Measurements from ENCODE around the gene APIP. TPM values are rescaled to one million over a fixed set of nuclear protein-coding genes. Genes with fewer than 3 reads are reported as not detected.

Gene APIP
- polyA plus RNA-seq, 1 of the 3 experiments (the other 2 are of a cell fraction) = 21.3 TPM

- Histone ChIP-seq H3K27me3 (ENCODE audit: insufficient read depth) (no peaks in the 10 kb centered on the region), H3F3A (replicated peaks; ENCODE audit: insufficient read depth) (peaks cover 4% of the 10 kb centered on the region), H3K9ac (no peak overlapping the region), H3K4me1 (ENCODE audit: control insufficient read depth in 1 of 2, insufficient read depth in 2 of 2, low read depth in 1 of 2, low read length in 1 of 2) (peaks cover 0 to 4% of the 10 kb centered on the region in 2 experiments; a peak in 1 of 4 replicates), H4K20me1 (ENCODE audit: insufficient read depth) (no peaks in the 10 kb centered on the region), H3K4me2 (no peak overlapping the region), H3K36me3 (replicated peaks in 1 of 2; ENCODE audit: control insufficient read depth in 1 of 2, insufficient read depth in 2 of 2, low read length in 1 of 2) (no peaks in the 10 kb centered on the region), H3K79me2 (ENCODE audit: insufficient read depth) (no peaks in the 10 kb centered on the region), H3K9me2 (no peaks in the 10 kb centered on the region), H3K9me3 (no peaks in the 10 kb centered on the region), H3K27ac (ENCODE audit: low read depth in 2 of 2, low read length in 1 of 2) (no peak overlapping the region), H3K4me3 (ENCODE audit: low read depth in 2 of 2, low read length in 1 of 2) (no peak overlapping the region), H2AFZ (ENCODE audit: low read depth) (no peak overlapping the region)
- 94% methylated on average over 4 of the region's 4 CpGs for WGBS (ENCODE audit: low lambda C conversion rate)
- no peak for DNase-seq
- ChIA-PET POLR2A (no interaction called here), CTCF (no interaction called here)
- TF ChIP-seq MXI1 (IDR thresholded peaks at IDR 0.05; ENCODE audit: low read depth, low read length) (no peak), POLR2AphosphoS5 (IDR thresholded peaks at IDR 0.05; ENCODE audit: low read depth, low read length) (no peak), RFX5 (IDR thresholded peaks at IDR 0.05; ENCODE audit: low read length) (no peak), EZH2phosphoT487 (IDR thresholded peaks at IDR 0.05; ENCODE audit: borderline replicate concordance, low read depth) (no peak), RAD21 (IDR thresholded peaks at IDR 0.05; ENCODE audit: low read length) (no peak), ELF1 (IDR thresholded peaks at IDR 0.05) (no peak), USF1 (IDR thresholded peaks at IDR 0.05; ENCODE audit: borderline replicate concordance, low read depth) (no peak), NRF1 (IDR thresholded peaks at IDR 0.05; ENCODE audit: low read depth, low read length) (no peak), RXRA (IDR thresholded peaks at IDR 0.05; ENCODE audit: borderline replicate concordance, low read depth) (no peak), USF2 (IDR thresholded peaks at IDR 0.05; ENCODE audit: borderline replicate concordance, low read depth, low read length) (no peak), NFIC (IDR thresholded peaks at IDR 0.05; ENCODE audit: borderline replicate concordance) (no peak), TCF12 (IDR thresholded peaks at IDR 0.05) (no peak), FOXM1 (IDR thresholded peaks at IDR 0.05; ENCODE audit: low read depth) (no peak)
- TF ChIP-seq, protein P1, sequence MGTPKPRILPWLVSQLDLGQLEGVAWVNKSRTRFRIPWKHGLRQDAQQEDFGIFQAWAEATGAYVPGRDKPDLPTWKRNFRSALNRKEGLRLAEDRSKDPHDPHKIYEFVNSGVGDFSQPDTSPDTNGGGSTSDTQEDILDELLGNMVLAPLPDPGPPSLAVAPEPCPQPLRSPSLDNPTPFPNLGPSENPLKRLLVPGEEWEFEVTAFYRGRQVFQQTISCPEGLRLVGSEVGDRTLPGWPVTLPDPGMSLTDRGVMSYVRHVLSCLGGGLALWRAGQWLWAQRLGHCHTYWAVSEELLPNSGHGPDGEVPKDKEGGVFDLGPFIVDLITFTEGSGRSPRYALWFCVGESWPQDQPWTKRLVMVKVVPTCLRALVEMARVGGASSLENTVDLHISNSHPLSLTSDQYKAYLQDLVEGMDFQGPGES (IDR thresholded peaks at IDR 0.05; ENCODE audit: low read depth, low read length) = no peak
Observed at GRCh38 chr11:34874202-34874601, 42.0 kb downstream of the APIP start.

GRCh38 chr11:34870548-34871196 lies 45.5 kb downstream of the APIP start:
- Histone ChIP-seq H3K4me1 (ENCODE audit: control insufficient read depth in 1 of 2, insufficient read depth in 2 of 2, low read depth in 1 of 2, low read length in 1 of 2) (no peaks in the 10 kb centered on the region), H3K27me3 (ENCODE audit: insufficient read depth) (no peaks in the 10 kb centered on the region; the same call in 1 of the 2 replicates), H3K27ac (ENCODE audit: low read depth in 2 of 2, low read length in 1 of 2) (no peak overlapping the region), H3K4me3 (ENCODE audit: low read depth in 2 of 2, low read length in 1 of 2) (no peak overlapping the region), H3K36me3 (replicated peaks in 1 of 2; ENCODE audit: control insufficient read depth in 1 of 2, insufficient read depth in 2 of 2, low read length in 1 of 2) (no peaks in the 10 kb centered on the region), H3K4me2 (no peak overlapping the region), H3K9ac (no peak overlapping the region), H3K9me3 (no peaks in the 10 kb centered on the region), H4K20me1 (ENCODE audit: insufficient read depth) (no peaks in the 10 kb centered on the region), H3K9me2 (no peaks in the 10 kb centered on the region), H3K79me2 (ENCODE audit: insufficient read depth) (no peaks in the 10 kb centered on the region), H3F3A (replicated peaks; ENCODE audit: insufficient read depth) (no peaks in the 10 kb centered on the region), H2AFZ (ENCODE audit: low read depth) (no peak overlapping the region)
- CTCF ChIA-PET = interaction anchor here (0.7 to 1.5 kb wide), 3 partner anchors 16 to 285 kb away, joined by 3 to 4 read pairs (median 3); no protein-coding TSS in a partner anchor
- WGBS (ENCODE audit: low lambda C conversion rate) = 65% methylated on average over 4 of the region's 5 CpGs
- POLR2A ChIA-PET = no interaction called here
- DNase-seq = no peak
- TF ChIP-seq POLR2AphosphoS5 (IDR thresholded peaks at IDR 0.05; ENCODE audit: low read depth, low read length) = no peak
- TF ChIP-seq PBX3 (IDR thresholded peaks at IDR 0.05) = no peak
- TF ChIP-seq EP300 (IDR thresholded peaks at IDR 0.05; ENCODE audit: borderline replicate concordance in 1 of 2, low read depth in 1 of 2, low read length in 1 of 2) = no peak
- TF ChIP-seq MAX (IDR thresholded peaks at IDR 0.05; ENCODE audit: low read depth) = no peak
- TF ChIP-seq USF1 (IDR thresholded peaks at IDR 0.05; ENCODE audit: borderline replicate concordance, low read depth) = no peak
- no peak for TF ChIP-seq FOXJ3 (CRISPR knock-in tag; IDR thresholded peaks at IDR 0.05)
- TF ChIP-seq RCOR1 (IDR thresholded peaks at IDR 0.05; ENCODE audit: low read length) = no peak
- TF ChIP-seq RFX5 (IDR thresholded peaks at IDR 0.05; ENCODE audit: low read length) = no peak
- TF ChIP-seq CHD2 (IDR thresholded peaks at IDR 0.05; ENCODE audit: low read length, partially characterized antibody) = no peak
- TF ChIP-seq FOXM1 (IDR thresholded peaks at IDR 0.05; ENCODE audit: low read depth) = no peak
- TF ChIP-seq MXI1 (IDR thresholded peaks at IDR 0.05; ENCODE audit: low read depth, low read length) = no peak
- no peak for TF ChIP-seq NFIC (IDR thresholded peaks at IDR 0.05; ENCODE audit: borderline replicate concordance)
- no peak for TF ChIP-seq RAD21 (IDR thresholded peaks at IDR 0.05; ENCODE audit: low read length)
- no peak for TF ChIP-seq GABPA (IDR thresholded peaks at IDR 0.05; ENCODE audit: low read depth)
- TF ChIP-seq SMC3 (IDR thresholded peaks at IDR 0.05; ENCODE audit: low read depth, low read length) = no peak

All from SK-N-SH (cell line).